ENCODE results near the gene CDK14. TPM values are rescaled to one million over a fixed set of nuclear protein-coding genes. Genes with fewer than 3 reads are reported as not detected.
A peak's percentile ranks its signal among the peaks of the same experiment; 100 is the strongest.

Gene CDK14
- total RNA-seq, 4 donors from 2014 or later: 3.3 to 61.6 (median 38.7) TPM

DNA sequence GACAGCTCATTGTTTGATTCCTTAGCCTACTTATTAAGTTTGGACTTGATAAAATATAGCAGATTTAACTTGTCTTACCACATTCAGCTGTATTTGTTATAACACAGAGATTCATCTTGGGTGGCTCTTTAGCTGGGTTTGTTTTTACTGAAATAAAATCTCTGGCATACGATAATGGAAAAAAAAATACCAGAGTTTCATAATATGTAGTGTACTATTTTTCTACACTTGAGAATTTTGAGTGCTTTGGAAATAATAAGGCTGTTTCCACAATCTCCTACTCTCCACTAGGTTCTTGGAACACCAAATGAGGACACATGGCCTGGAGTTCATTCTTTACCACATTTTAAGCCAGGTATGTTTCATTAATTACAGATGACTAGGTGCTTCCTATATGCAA, 449.5 kb downstream of the CDK14 start:
- Histone ChIP-seq H3K4me3 (no peak overlapping the region), H3K4me1 (no peaks in the 10 kb centered on the region), H3K36me3 (no peaks in the 10 kb centered on the region), H3K9me3 (no peaks in the 10 kb centered on the region), H3K27ac (peak overlapping the region in 1 of 2 donors; percentile 3), H3K27me3 (no peaks in the 10 kb centered on the region)
- no peak for TF ChIP-seq CTCF (IDR thresholded peaks at IDR 0.05)
- TF ChIP-seq POLR2A (IDR thresholded peaks at IDR 0.05): no peak
- intact Hi-C loops (cut with DNase I; ENCODE audit: low total_unique reads): no loop called here
- DNase-seq: no peak

DNA sequence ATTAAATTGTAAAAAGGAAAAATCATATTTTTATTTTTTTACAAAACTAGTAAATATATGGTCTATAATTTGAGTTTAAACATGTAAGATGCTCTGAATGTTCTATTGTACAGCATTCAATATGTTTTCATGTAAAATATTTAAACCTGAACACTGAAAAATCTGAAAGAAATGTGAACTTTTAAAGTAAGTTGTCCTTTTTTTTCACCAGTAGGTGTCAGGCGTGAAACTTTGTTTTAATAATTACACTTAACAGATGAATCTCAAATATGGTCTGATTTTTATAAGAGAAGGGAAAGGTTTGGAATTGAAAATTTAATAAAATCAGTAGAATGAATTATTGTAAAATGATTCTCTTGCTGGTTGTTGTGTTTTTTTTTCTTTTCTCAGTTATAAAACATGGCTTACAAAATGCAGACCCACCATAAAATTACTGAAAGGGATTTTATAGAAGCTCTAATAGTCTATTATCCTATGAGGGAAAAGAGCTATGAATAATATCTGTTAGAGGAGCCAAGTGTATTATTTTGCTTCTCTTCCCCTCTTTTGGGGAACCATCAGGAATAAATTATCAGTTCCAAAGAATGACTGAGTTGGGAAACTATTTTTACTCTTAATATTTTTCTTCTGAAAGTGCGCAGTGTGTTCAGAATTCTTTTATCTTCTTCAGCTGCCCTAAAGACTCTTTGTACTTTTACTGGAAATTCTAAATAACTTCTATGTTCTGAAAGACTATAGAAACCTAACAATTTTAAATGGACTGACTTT, 450.4 kb downstream of the CDK14 start:
- DNase-seq: no peak
- intact Hi-C loops (cut with DNase I; ENCODE audit: low total_unique reads): no loop called here
- no peaks in the 10 kb centered on the region for H3K36me3 ChIP-seq
- no peaks in the 10 kb centered on the region for H3K27me3 ChIP-seq
- no peak overlapping the region for H3K4me3 ChIP-seq
- TF ChIP-seq CTCF (IDR thresholded peaks at IDR 0.05) (peak in 3 of 4 experiments; percentile 13 to 23 (median 14)), POLR2A (IDR thresholded peaks at IDR 0.05) (no peak)
- H3K9me3 ChIP-seq: no peaks in the 10 kb centered on the region
- H3K4me1 ChIP-seq: no peaks in the 10 kb centered on the region
- H3K27ac ChIP-seq: peak overlapping the region in 1 of 2 donors; percentile 16

DNA sequence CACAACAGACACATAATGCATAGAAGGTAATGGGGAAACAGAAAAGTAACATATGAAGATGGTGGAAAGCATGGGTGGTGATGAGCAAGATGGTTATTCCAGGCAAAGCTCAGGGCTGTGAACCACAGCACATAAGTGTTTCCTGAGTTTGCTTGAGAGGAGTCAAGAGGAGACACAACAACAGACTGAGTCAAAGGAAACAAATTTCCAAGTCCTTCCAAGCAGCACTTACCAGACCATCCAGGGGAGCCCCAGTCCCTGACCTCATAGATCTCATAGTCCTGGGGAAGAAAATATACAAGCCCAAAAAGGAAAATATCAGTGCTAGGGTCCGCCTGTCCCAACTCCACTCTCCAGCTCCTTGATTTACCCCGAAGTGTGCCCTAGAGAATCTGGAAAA, 451.5 kb downstream of the CDK14 start:
- H3K36me3 ChIP-seq: no peaks in the 10 kb centered on the region
- no peaks in the 10 kb centered on the region for H3K9me3 ChIP-seq
- H3K4me1 ChIP-seq: no peaks in the 10 kb centered on the region
- no peaks in the 10 kb centered on the region for H3K27me3 ChIP-seq
- H3K27ac ChIP-seq: no peak overlapping the region
- no peak for DNase-seq
- intact Hi-C loops (cut with DNase I; ENCODE audit: low total_unique reads): no loop called here
- H3K4me3 ChIP-seq: no peak overlapping the region
- TF ChIP-seq CTCF (IDR thresholded peaks at IDR 0.05): no peak
- no peak for TF ChIP-seq POLR2A (IDR thresholded peaks at IDR 0.05)

DNA sequence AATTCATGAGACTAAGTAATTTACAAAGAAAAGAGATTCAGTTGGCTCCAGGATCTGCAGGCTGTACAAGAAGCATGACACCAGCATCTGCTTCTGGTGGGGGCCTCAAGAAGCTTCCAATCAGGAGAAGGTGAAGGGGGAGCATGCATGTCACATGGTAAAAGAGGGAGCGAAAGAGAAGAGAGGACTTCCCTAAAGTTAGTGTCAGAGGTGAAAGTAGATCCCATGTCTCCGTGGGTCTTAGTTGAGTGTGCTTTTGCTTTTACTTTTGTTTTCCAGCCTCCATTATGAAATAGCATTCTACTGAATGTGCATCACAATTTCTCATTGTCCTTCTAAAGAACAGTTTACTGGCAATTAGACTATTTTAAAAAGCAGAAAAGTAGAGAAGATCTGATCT, 454.6 kb downstream of the CDK14 start:
- Histone ChIP-seq H3K27ac (no peak overlapping the region), H3K4me3 (no peak overlapping the region), H3K36me3 (no peaks in the 10 kb centered on the region), H3K27me3 (no peaks in the 10 kb centered on the region), H3K9me3 (no peaks in the 10 kb centered on the region), H3K4me1 (no peaks in the 10 kb centered on the region)
- TF ChIP-seq CTCF (IDR thresholded peaks at IDR 0.05): no peak
- no peak for TF ChIP-seq POLR2A (IDR thresholded peaks at IDR 0.05)
- intact Hi-C loops (cut with DNase I; ENCODE audit: low total_unique reads): no loop called here
- no peak for DNase-seq

DNA sequence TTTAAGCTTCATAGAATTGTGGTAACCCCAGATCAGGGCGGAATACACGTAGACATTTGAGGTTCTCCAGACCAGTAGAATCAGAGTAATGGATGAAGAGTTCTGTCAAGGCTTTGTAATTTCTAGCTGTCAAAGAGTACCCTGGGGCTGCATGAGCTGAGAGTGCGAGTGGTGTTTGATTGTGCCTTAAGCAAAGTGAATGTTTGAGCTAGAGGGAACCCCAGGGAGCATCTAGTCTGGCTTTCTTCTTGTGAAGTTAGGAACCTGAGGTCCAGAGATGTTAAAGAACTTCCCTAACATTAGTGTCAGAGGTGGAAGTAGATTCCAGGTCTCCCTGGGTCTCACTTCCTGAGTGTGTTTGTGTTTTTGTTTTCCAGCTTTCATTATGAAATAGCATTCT, 455.8 kb downstream of the CDK14 start:
- no peaks in the 10 kb centered on the region for H3K4me1 ChIP-seq
- H3K27me3 ChIP-seq: no peaks in the 10 kb centered on the region
- intact Hi-C loops (cut with DNase I; ENCODE audit: low total_unique reads): no loop called here
- TF ChIP-seq POLR2A (IDR thresholded peaks at IDR 0.05) (no peak), CTCF (IDR thresholded peaks at IDR 0.05) (no peak)
- H3K36me3 ChIP-seq: no peaks in the 10 kb centered on the region
- DNase-seq: no peak
- H3K9me3 ChIP-seq: no peaks in the 10 kb centered on the region
- no peak overlapping the region for H3K4me3 ChIP-seq
- no peak overlapping the region for H3K27ac ChIP-seq
